NCI-H460 (cell line): ENCODE results near the gene PACSIN2. TPM values are rescaled to one million over a fixed set of nuclear protein-coding genes. Genes with fewer than 3 reads are reported as not detected.

Source experiments
- DNase-seq: peaks from one replicate; pipeline ENCODE4 v3.0.0-alpha.2; 2016; ENCODE audit warnings: low read depth; ENCODE audit errors: extremely low read depth
- total RNA-seq: library from RNA; depleted of rRNA; stranded (reverse); fragments of >200 nt; shearing (Covaris generic); gene quantifications from 2 replicates; pipeline ENCODE4 v1.2.3, GENCODE V29; 2014

Gene PACSIN2
- total RNA-seq, 1 experiment from 2014 or later: 29.9 TPM

DNA sequence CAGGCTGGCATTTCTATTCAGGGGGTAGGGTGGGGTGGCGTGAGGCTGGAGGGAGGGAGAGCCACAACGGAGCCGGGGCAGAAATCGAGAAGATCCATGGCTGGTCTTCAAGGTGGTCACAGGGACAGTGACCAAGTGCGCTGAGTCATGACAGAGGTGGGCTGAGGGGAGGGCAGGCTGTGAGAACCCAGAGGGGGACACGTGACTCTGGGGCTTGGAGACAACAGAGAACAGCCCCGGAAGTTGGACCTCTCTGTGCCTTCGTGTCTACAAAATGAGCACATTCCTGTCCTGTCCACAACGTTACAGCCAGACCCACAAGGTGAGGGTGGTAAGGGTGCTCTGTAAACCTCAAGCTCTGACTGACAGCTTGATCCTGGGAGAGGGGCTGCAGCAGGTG is 122.8 kb downstream of the PACSIN2 start:
- DNase-seq: no peak

DNA sequence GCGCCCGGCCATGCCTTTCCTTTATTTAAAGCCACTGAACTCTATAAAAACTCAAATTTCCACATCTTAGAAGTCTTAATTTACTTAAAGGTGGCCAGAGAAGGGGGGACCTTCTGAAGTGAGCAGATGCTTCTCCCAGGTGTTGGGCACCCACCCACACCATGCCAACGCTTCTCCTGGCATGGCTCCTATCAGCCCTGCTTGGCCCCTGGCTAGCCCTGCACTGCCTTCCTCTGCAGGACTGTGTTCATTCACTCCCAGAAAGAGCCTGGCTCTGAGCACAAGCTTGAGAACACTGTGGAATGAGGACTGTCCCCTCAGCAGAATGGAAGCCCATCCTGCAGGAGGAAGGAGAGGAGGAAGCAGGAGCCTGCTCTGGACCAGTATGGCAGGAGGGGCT is 123.3 kb downstream of the PACSIN2 start:
- DNase-seq: no peak

DNA sequence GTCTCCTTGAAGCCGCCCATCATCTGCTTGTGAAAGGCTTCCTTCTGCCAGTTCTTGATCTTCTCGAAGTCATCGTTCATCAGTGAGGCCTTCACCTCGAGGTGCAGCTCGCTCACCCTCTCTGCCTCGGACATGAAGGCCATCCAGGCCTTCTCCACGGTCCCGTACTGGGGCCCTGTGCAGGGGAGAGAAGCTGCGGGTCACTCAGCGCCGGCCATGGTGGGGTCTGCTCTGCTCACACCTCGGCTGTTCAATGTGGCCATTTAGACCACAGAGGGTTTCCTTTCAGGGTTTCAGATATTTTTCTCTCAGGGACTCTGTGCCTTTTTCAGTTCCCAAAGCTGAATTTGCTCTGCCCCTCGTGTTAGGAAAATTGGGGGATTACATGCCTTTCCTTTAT is 123.9 kb downstream of the PACSIN2 start:
- no peak for DNase-seq

DNA sequence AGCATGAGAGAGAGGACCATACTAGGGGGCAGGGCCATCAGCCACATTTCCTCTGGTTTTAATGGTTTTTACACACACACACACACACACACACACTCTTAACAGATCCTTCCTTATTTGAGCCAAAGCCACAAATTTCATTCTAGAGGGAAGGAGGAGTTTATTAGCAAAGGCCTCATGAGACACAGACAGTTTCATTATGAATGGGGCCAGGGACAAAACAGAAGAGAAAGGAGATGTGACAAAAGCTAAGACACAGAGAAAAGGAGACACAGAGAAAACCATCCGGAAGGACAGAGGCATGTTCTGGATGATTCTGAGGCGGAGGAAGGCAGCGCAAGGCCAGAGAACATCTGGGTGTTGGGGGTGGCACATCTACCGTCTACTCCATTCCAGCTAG is 125.6 kb downstream of the PACSIN2 start:
- no peak for DNase-seq

DNA sequence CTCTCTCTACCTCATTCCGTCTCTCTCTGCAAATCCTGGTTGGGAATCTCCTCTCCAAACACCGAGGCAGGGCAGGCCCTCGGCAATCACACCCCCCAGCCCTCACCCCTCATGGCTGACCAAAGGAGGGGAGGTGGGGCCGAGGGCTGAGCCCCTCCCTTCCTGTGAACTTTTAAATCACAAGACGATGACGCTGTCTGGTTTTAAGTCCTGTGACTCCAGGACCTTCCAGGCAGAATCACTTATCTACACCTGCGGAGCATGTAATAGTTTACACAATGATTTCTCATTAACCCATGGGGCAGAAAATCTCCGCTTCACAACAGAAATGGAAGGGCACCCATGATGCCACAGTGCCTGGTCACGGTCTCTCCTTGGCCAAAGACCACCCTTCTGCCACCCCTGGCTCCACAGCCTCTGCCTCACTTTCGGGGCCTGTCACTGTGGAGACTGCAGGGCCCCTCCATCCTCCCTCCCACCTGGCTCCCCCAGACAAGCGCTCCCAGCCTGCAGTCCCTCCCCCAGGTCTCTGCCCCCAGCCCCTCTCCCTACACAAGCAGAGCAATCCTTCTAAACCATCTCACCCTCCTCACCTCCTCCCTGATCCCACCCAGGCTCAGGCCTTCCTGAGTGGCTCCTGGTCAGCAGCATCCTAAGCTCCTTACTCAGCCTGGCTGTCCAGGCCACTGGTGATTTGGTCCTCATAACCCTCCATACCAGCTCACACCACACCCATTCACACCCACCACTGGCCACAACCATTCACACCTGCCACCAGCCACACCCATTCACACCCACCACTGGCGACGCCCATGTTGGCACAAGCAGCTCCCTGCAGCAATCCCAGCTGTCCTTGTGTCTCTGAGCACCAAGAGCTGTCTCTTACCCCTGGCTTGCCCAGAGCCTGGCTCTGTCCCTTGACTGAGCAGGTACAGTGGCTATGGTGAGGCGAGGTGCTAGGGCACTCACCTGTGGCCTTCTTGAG is 127.1 kb downstream of the PACSIN2 start:
- no peak for DNase-seq

- DNase-seq: no peak
These were observed 127.8 kb downstream of the PACSIN2 start for GRCh38 chr22:42887120-42887519.

DNA sequence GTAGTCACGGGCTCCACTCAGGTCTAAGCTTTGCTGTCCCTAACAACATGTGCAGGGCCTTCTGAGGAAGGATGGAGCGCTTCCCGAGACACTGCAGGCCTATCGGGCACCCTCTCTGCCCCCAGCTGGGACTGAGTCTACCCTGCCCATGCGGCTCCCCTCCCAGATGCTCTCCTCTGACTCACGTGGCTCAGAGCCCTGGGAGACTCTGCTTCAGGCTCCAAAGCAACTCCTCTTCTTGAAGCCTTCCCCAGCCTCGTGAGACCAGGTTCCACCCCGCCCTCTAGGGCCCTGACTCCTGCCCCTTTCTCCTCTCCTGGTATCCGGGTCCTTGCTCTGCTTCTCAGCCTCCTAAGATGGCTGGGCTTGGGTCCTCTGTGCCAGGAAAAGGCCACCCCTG is 129.5 kb downstream of the PACSIN2 start:
- no peak for DNase-seq

DNA sequence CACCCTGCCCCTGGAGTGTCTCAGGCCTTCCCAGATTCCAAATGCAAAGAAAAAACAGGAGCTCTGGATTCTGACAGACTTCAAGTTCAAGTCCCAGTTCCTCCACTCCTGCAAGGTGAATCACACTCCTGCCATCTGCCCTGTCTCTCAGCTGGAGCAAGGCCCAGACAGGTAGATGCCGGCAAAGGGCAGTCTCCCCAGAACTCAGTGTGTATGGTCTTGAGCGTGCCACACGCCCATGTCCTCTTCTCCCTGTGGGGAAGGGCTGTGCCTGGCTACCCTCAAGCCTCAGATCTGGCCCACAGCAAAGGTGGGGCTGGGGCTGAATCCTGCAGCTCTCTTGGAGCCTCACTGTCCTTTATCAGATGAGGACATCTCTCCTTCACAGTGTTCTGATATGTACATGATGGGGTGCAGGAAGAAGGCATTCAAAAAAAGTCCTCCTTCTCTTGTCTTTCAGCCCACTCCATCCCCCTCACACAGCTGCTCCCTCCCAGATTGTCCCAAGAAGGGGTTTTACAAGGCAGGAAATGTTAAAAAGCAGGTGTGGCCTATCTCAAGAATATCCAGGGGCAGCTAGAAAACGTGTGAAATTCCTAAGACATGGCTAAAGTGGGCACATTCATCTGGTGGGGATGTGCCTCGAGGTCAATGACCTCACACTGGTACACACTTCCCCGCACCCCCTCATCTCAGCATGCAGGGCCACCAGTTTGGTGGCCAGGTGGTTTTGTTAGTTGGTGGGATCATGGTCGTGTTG is 130.2 kb downstream of the PACSIN2 start:
- no peak for DNase-seq

DNA sequence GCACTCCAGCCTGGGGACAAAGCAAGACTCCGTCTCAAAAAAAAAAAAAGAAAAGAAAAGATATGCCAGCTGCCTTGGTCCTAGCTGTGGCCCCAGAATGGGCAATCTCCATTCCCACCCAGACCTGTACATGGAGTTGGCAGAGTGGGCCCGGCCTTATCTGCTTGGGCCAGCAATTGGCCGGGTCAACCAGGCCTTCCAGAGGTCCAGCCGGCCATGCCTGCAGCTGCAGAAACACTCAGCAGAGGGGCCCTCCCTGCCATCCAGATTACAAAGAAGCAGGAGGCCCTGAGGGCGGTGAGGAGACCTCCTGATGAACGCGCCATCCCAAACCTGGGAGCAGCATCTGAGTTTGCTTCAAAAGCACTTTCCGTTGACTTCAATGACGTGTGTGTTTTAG is 131.0 kb downstream of the PACSIN2 start:
- no peak for DNase-seq

- no peak for DNase-seq
These were observed 131.8 kb downstream of the PACSIN2 start for GRCh38 chr22:42883121-42883520.

DNA sequence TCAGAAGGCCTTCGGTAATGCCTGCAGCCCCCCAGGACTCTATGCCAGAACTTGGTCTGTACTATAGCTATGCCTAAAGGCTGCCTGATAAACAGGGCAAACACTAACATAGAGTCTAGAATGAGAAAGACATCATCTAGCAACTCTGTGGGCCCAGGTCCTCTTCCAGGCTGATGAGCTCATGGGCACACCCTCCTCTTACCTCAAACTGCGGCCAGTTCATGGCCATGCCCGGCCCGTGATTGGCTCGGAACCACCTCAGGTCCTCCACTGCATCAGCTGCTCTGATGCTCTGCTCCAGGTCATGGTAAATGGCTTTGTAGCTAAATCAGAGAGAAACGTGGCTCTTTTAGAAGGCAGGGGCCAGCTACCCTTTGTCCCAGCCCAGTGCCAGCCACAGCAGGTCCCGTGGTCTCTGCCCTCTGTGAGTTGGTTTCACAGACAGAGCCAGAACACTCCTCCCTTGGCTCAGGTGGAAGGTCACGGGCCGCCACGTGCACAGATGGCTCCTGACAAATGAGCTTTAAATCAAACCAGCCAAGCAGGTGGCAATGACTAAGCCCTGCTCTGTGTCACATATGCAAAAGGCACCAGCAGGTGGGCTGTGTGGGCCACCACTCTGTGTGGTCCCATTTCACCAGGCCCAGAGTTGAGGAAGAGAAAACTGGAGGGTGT is 132.8 kb downstream of the PACSIN2 start:
- DNase-seq: no peak

- no peak for DNase-seq
These were observed 133.7 kb downstream of the PACSIN2 start for GRCh38 chr22:42881298-42881697.

GRCh38 chr22:42880815-42881214 is 134.1 kb downstream of the PACSIN2 start:
- no peak for DNase-seq

GRCh38 chr22:42879371-42880021 is 135.5 kb downstream of the PACSIN2 start:
- no peak for DNase-seq

DNA sequence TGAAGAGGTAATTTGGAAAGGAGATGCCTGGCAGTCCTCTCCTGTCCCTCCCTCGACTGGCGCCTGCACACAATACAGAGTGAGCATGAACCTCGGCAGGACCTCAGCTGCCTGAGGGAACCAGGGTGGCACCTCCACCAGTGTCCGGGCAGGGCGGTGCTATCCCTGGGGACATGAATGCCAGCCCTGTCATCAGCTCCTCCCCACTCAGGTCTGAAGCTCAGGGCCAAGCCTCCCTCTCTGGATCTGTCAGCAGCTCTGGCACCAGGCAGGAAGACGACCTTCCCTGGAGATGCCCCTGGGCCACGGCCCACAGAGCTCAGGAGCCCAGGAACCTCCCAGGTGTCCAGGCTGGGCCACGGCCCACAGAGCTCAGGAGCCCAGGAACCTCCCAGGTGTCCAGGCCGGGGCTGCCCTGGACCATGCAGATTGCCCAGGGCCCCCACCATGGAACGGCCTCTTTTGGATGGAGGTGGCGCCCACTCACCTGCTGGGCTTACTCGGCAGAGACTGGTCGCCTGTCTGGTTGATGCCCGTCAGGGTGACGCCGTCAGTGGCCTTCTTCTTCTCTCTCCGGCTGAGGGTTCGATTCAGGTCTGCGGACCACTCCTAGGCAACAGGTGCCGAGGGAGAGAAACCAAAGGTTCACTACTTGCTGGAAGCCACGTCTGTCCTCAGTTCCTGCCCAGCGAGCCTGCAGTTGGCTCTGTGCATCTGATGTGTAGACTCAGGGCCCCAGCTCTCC is 136.2 kb downstream of the PACSIN2 start:
- no peak for DNase-seq

DNA sequence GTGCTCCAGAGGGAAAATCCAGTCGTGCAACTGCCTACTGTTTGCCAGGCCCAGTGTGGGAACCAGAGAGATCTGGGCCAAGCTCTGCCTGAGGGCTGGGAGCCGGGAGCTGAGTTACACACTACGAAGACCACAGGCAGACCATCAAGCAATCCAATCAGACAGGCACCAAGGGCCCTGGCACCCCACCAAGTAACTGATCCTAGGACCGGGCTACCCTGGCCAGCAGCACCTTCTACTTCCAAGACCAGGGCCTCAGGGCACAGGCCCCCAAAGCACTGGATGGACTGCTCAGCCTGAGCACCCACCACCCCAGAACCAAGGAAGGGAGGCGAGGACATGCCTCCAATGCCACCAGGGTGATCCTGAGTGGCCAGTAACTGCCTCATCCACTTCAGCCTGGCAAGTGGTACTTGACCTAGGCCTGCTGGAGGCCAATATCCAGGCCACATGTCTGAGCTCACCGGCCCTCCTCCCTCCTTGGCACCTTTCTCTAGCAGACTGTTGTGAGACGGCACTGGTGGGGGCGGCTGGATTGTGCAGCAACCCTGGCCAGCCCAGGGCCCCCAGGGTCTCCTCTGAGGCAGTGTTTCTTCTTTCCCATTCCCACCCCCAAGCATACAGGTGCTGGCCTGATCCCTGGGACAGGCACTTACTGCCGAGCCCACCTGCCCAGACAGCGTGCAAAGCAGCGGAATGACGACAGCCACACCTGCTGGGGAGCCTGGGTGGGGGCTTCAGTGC is 137.2 kb downstream of the PACSIN2 start:
- no peak for DNase-seq

GRCh38 chr22:42877158-42877557 is 137.8 kb downstream of the PACSIN2 start:
- no peak for DNase-seq

GRCh38 chr22:42876041-42876440 is 138.9 kb downstream of the PACSIN2 start:
- no peak for DNase-seq

GRCh38 chr22:42874010-42874409 is 140.9 kb downstream of the PACSIN2 start:
- DNase-seq: no peak
